HG03108 (cell line): ENCODE results near the gene ZSCAN5B.
"Not testable (repeated sequence)": the region's sequence is repeated elsewhere in the genome, so short reads cannot be mapped to it uniquely, and the experiment has no call there.

Experiments used
- ATAC-seq: cut with Tn5 transposase; IDR thresholded peaks from one replicate; pipeline ENCODE4 v1.9.1; 2021; ENCODE audit warnings: moderate library complexity; ENCODE audit not compliant: unreplicated experiment

ZSCAN5B gene

GRCh38 chr19:56176881-56177280, 20.7 kb downstream of the ZSCAN5B start:
- no peak for ATAC-seq

GRCh38 chr19:56176310-56176709, 21.3 kb downstream of the ZSCAN5B start:
- not testable (repeated sequence) for ATAC-seq

GRCh38 chr19:56175861-56176307, 21.7 kb downstream of the ZSCAN5B start, which contains the start of gene GALP:
GALP (plus strand) TSS chr19:56176008; CDS start chr19:56177109, 1,101 bp downstream.
- ATAC-seq: not testable (repeated sequence)

- no peak for ATAC-seq
These were observed 23.0 kb downstream of the ZSCAN5B start for GRCh38 chr19:56174550-56174949.

- no peak for ATAC-seq
These were observed 23.5 kb downstream of the ZSCAN5B start for GRCh38 chr19:56174086-56174485.

- no peak for ATAC-seq
These were observed 27.3 kb downstream of the ZSCAN5B start for GRCh38 chr19:56170261-56170660.

GRCh38 chr19:56167064-56167578, 30.5 kb downstream of the ZSCAN5B start:
- no peak for ATAC-seq

GRCh38 chr19:56163097-56163496, 34.5 kb downstream of the ZSCAN5B start:
- no peak for ATAC-seq

GRCh38 chr19:56162258-56162657, 35.3 kb downstream of the ZSCAN5B start:
- ATAC-seq: no peak

- ATAC-seq: no peak
These were observed 36.0 kb downstream of the ZSCAN5B start for GRCh38 chr19:56161534-56161933.

GRCh38 chr19:56159622-56160271, 37.8 kb downstream of the ZSCAN5B start:
- ATAC-seq: no peak

GRCh38 chr19:56159009-56159559, 38.5 kb downstream of the ZSCAN5B start:
- no peak for ATAC-seq

GRCh38 chr19:56158170-56158757, 39.3 kb downstream of the ZSCAN5B start:
- ATAC-seq: no peak

GRCh38 chr19:56156768-56157167, 40.8 kb downstream of the ZSCAN5B start:
- ATAC-seq: no peak

- no peak for ATAC-seq
These were observed 42.4 kb downstream of the ZSCAN5B start for GRCh38 chr19:56155124-56155687.

GRCh38 chr19:56153507-56153906, 44.1 kb downstream of the ZSCAN5B start:
- no peak for ATAC-seq

- ATAC-seq: no peak
These were observed 44.9 kb downstream of the ZSCAN5B start for GRCh38 chr19:56152644-56153043.

GRCh38 chr19:56150358-56150757, 47.2 kb downstream of the ZSCAN5B start:
- no peak for ATAC-seq

GRCh38 chr19:56149656-56150038, 47.9 kb downstream of the ZSCAN5B start:
- no peak for ATAC-seq

- not testable (repeated sequence) for ATAC-seq
These were observed 48.5 kb downstream of the ZSCAN5B start for GRCh38 chr19:56148955-56149655.

- ATAC-seq: no peak
These were observed 49.5 kb downstream of the ZSCAN5B start for GRCh38 chr19:56148096-56148495.
